Astrocyte of the spinal cord (primary cell): ENCODE data around the gene TSEN34.

Source experiments
- DNase-seq: peaks from one replicate; pipeline ENCODE4 v3.0.0; 2011; ENCODE audit warnings: low read depth, low spot score
- H3K4me3 ChIP-seq: 2 replicates; pipeline ENCODE4 v1.5.1; 2011; ENCODE audit warnings: low read depth, mild to moderate bottlenecking, low read length, moderate library complexity
- CTCF ChIP-seq: IDR thresholded peaks from 2 replicates; pipeline ENCODE4 v1.5.1; 2012; ENCODE audit warnings: low read depth, mild to moderate bottlenecking, low read length, inconsistent platforms
- in situ Hi-C: cut with HindIII; loops from 2 replicates; pipeline ENCODE4 v1.10.0; 2017; ENCODE audit warnings: low sequenced_read_pairs

TSEN34 gene

GRCh38 chr19:54155694-54156093 lies 35.4 kb upstream of the TSEN34 start:
- TF ChIP-seq CTCF, result peak; percentile 4
- no peak for DNase-seq
- no peak overlapping the region for H3K4me3 ChIP-seq
- in situ Hi-C loops, result no loop called here

- TF ChIP-seq CTCF, result no peak
- DNase-seq, result no peak
- H3K4me3 ChIP-seq, result no peak overlapping the region
- in situ Hi-C loops, result no loop called here
Measured at GRCh38 chr19:54156490-54156889, 34.6 kb upstream of the TSEN34 start.

DNA sequence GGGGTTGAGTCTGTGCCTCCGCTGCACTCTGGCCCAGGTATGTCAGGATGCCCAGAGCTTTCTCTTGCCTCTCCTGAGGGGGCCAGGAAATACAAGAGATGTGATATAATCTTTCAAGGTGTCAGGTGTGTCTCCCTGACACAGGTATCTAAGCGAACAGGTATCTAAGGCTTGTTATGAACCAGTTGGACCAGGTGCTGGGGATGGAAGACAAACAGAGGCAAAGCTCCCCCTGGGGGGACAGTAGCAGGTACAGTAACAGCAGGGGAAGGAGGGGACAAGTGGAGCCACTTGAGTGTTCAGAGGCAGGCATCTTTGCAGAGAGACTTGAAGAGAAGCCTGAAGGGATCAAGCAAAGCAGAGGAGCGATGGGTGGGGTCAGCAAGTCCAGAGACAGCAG lies 34.2 kb upstream of the TSEN34 start:
- in situ Hi-C loops, result no loop called here
- no peak for TF ChIP-seq CTCF
- DNase-seq, result no peak
- no peak overlapping the region for H3K4me3 ChIP-seq

GRCh38 chr19:54158812-54159351 lies 32.2 kb upstream of the TSEN34 start:
- H3K4me3 ChIP-seq, result peak overlapping the region; percentile 71
- no peak for TF ChIP-seq CTCF
- DNase-seq, result no peak
- in situ Hi-C loops, result no loop called here

DNA sequence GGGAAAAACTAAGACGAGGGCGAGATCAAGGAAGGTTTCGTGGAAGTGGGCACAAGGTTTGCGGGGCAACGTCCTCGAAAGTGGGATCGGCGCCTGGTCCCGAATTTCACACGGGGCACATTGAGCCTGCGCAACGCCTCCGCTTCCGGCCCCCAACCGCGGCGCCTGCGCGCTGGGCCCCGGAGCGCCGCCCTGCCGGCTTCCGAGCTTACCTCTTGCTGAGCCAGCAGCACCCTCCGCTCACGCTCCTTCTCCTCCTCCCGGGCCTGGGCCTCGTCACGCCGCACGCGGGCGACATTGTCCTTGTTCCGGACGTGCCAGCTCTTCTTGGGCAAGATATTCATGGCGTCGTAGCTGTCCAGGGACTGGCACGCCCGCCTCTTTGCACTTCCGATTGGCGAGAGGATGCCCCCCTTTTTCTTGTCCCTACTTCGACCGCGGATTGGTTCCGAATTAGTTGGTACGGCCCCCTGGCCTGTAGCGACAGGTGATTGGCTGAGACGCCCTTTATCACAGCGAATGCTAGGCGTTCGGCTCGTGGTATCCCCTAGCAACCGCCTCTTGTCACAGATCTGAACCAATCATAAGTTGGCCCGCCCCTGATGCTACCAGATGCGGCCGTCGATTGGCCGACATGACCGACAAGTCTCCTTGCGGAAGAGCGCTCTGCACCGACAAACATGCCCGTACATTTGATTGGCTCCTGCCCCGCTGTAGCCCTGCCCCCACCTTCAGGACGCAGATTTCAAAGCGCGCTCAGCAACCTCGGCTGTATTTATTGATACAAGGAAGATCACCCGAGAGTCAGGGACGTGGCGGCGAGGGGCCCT lies 31.5 kb upstream of the TSEN34 start, which contains the start of gene LENG1:
TSS of gene LENG1 (minus strand) at position 370 of the 830 bp plus-strand sequence. CDS start at position 344, 26 bp downstream.
- peak; percentile 100 for DNase-seq
- peak within 1 kb of the TSS; percentile 71 for H3K4me3 ChIP-seq
- peak; percentile 38 for TF ChIP-seq CTCF
- in situ Hi-C loops, result no loop called here

GRCh38 chr19:54160182-54160811 lies 30.8 kb upstream of the TSEN34 start:
- H3K4me3 ChIP-seq, result peak overlapping the region; percentile 69
- TF ChIP-seq CTCF, result no peak
- no peak for DNase-seq
- in situ Hi-C loops, result no loop called here
